HPDE6-E6E7 (cell line): Measurements from ENCODE around the gene SETD2.
"Not testable (repeated sequence)": the region's sequence is repeated elsewhere in the genome, so short reads cannot be mapped to it uniquely, and the experiment has no call there.

Experiments
- DNase-seq: peaks from one replicate; pipeline ENCODE4 v3.0.0; 2011; ENCODE audit warnings: missing footprints; ENCODE audit errors: extremely low spot score

The SETD2 gene

GRCh38 chr3:47034868-47035489 lies 128.9 kb downstream of the SETD2 start:
- DNase-seq, result no peak

- DNase-seq, result not testable (repeated sequence)
Measured at GRCh38 chr3:47031041-47031440, 132.9 kb downstream of the SETD2 start.

- no peak for DNase-seq
Measured at GRCh38 chr3:47028667-47029066, 135.2 kb downstream of the SETD2 start.

- no peak for DNase-seq
Measured at GRCh38 chr3:47028146-47028545, 135.8 kb downstream of the SETD2 start.

- not testable (repeated sequence) for DNase-seq
Measured at GRCh38 chr3:47026432-47026831, 137.5 kb downstream of the SETD2 start.

GRCh38 chr3:47024932-47025331 lies 139.0 kb downstream of the SETD2 start:
- no peak for DNase-seq

GRCh38 chr3:47022641-47023071 lies 141.3 kb downstream of the SETD2 start:
- DNase-seq, result no peak

GRCh38 chr3:47020311-47020710 lies 143.6 kb downstream of the SETD2 start:
- DNase-seq, result no peak

GRCh38 chr3:47019201-47019600 lies 144.7 kb downstream of the SETD2 start:
- no peak for DNase-seq

- no peak for DNase-seq
Measured at GRCh38 chr3:47018269-47018611, 145.7 kb downstream of the SETD2 start.

- DNase-seq, result no peak
Measured at GRCh38 chr3:47017504-47018268, 146.2 kb downstream of the SETD2 start.

GRCh38 chr3:47016934-47017435 lies 146.9 kb downstream of the SETD2 start:
- no peak for DNase-seq

- no peak for DNase-seq
Measured at GRCh38 chr3:47016086-47016933, 147.6 kb downstream of the SETD2 start.

GRCh38 chr3:47015151-47015550 lies 148.8 kb downstream of the SETD2 start:
- no peak for DNase-seq

GRCh38 chr3:47014036-47014435 lies 149.9 kb downstream of the SETD2 start:
- DNase-seq, result no peak

GRCh38 chr3:47013231-47013630 lies 150.7 kb downstream of the SETD2 start:
- no peak for DNase-seq

GRCh38 chr3:47012342-47013230 lies 151.3 kb downstream of the SETD2 start:
- no peak for DNase-seq

GRCh38 chr3:47011371-47011770 lies 152.5 kb downstream of the SETD2 start:
- no peak for DNase-seq

- no peak for DNase-seq
Measured at GRCh38 chr3:47010910-47011309, 153.0 kb downstream of the SETD2 start.

- DNase-seq, result no peak
Measured at GRCh38 chr3:47010111-47010712, 153.7 kb downstream of the SETD2 start.
